Fibroblast of mammary gland (primary cell): Measurements from ENCODE around the gene FBXO46.
A peak's percentile ranks its signal among the peaks of the same experiment; 100 is the strongest.
"Not testable (repeated sequence)": the region's sequence is repeated elsewhere in the genome, so short reads cannot be mapped to it uniquely, and the experiment has no call there.

Source experiments
- DNase-seq: peaks from one replicate; pipeline ENCODE4 v3.0.0-alpha.2; 2010; ENCODE audit warnings: low read depth
- H3K4me3 ChIP-seq: 2 replicates; pipeline ENCODE4 v1.5.1; 2011; ENCODE audit warnings: low read depth, mild to moderate bottlenecking, low read length, moderate library complexity; ENCODE audit not compliant: control insufficient read depth
- CTCF ChIP-seq: conservative IDR thresholded peaks from 2 replicates; pipeline ENCODE4 v1.5.1; 2011; ENCODE audit warnings: low read depth, low read length, inconsistent platforms; ENCODE audit not compliant: control insufficient read depth, insufficient read depth

FBXO46 gene

DNA sequence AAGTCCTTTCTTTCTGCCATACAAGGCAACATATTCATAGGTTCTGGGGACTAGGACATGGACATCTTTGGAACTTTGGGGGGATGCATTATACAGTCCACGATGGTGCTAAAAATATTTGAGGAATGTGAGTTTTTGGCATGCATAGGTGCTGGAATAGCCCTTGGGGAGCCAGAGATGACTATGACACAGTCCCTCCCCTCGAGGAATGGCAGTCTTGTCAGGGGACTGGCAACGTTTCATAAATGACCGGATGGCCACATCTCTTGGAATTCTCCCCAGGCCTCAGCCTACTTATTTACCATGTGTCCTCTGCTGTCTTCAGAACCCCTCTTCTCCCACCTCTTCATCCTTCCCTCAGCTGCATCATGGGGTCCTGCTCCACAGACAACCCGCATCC is 16.2 kb upstream of the FBXO46 start:
- no peak overlapping the region for H3K4me3 ChIP-seq
- DNase-seq: no peak
- TF ChIP-seq CTCF: no peak

GRCh38 chr19:45745606-45746005 is 14.9 kb upstream of the FBXO46 start:
- TF ChIP-seq CTCF: no peak
- no peak for DNase-seq
- no peak overlapping the region for H3K4me3 ChIP-seq

- no peak for TF ChIP-seq CTCF
- H3K4me3 ChIP-seq: no peak overlapping the region
- DNase-seq: no peak
These were observed 12.3 kb upstream of the FBXO46 start for GRCh38 chr19:45742969-45743368.

GRCh38 chr19:45739498-45740439 is 9.1 kb upstream of the FBXO46 start:
- no peak for DNase-seq
- H3K4me3 ChIP-seq: no peak overlapping the region
- TF ChIP-seq CTCF: no peak

- no peak within 1 kb of the TSS for H3K4me3 ChIP-seq
- DNase-seq: no peak
- no peak for TF ChIP-seq CTCF
These were observed 2.6 kb upstream of the FBXO46 start, which contains the start of gene MEIOSIN for GRCh38 chr19:45733160-45733810. Gene MEIOSIN, plus strand, starts transcription at chr19:45733439. Its CDS starts 1,938 bp downstream, at chr19:45735377.

- peak; percentile 11 for DNase-seq
- H3K4me3 ChIP-seq: peak overlapping the region; percentile 95
- TF ChIP-seq CTCF: no peak
These were observed 851 bp downstream of the FBXO46 start for GRCh38 chr19:45729800-45730290.

GRCh38 chr19:45728683-45729082 is 2.0 kb downstream of the FBXO46 start:
- DNase-seq, H3K4me3 ChIP-seq: not testable (repeated sequence)

GRCh38 chr19:45720065-45720464 is 10.6 kb downstream of the FBXO46 start:
- not testable (repeated sequence) for H3K4me3 ChIP-seq, DNase-seq
